K562 (cell line): ENCODE data around the gene ADCYAP1R1. TPM values are rescaled to one million over a fixed set of nuclear protein-coding genes. Genes with fewer than 3 reads are reported as not detected.
A peak's percentile ranks its signal among the peaks of the same experiment; 100 is the strongest.

Source experiments
- ATAC-seq: fragments of 200-7000 bp; cut with Tn5 transposase; 3 replicates; pipeline ENCODE4 v1.9.1; 2020; ENCODE audit warnings: moderate library complexity
- BruUV-seq: library from RNA; stranded (reverse); fragments of 400-500 nt; replicated peaks from 2 replicates; lab custom pipeline; 2021; lab: Mats Ljungman, UMichigan
- CTCF ChIA-PET: fragments of 300-600 bp; formaldehyde crosslinking; extraction: SDS; loops from one replicate; lab custom pipeline; 2021; ENCODE audit warnings: low intra/inter-chr PET ratio; lab: Yijun Ruan, JAX
- POLR2A ChIA-PET: fragments of 300-600, 350-650 bp; sonication (Branson Sonifier 250); formaldehyde crosslinking; extraction: SDS; loops from one replicate; lab custom pipeline; 2021; ENCODE audit warnings: antibody characterized with exemption, inconsistent platforms; lab: Yijun Ruan, JAX
- DNase-seq, 4 experiments: peaks; one replicate each; pipeline versions ENCODE4 v3.0.0 to v3.0.0-alpha.2; 2011 to 2018; ENCODE audit warnings: low spot score in 3 of 4, mixed read lengths in 3 of 4; ENCODE audit errors: extremely low read depth in 1 of 4
- FAIRE-seq: peaks from 2 replicates; lab custom pipeline; 2011; peaks lifted over from hg19 to GRCh38; lab: Jason Lieb, UNC
- H2AFZ ChIP-seq: 2 replicates; pipeline ENCODE4 v1.6.0; 2011; ENCODE audit warnings: low read depth, low read length, control low read depth, inconsistent platforms
- H3K27ac ChIP-seq: fragments of 200-600 bp; 3 replicates; pipeline ENCODE4 v1.8.0; 2011; ENCODE audit warnings: low read depth, mild to moderate bottlenecking, control low read depth, inconsistent platforms, low read length, moderate library complexity, mixed read lengths; ENCODE audit errors: extremely low read depth
- H3K27me3 ChIP-seq, 2 experiments: fragments of 300-600 bp in 1 of 2; 2 replicates in 1 of 2; 3 replicates in 1 of 2; pipeline versions ENCODE4 v1.6.0 to v1.8.0; 2011; ENCODE audit warnings: inconsistent platforms in 2 of 2, low read length in 2 of 2, mild to moderate bottlenecking in 1 of 2, mixed read lengths in 1 of 2, moderate library complexity in 1 of 2; ENCODE audit not compliant: control insufficient read depth in 2 of 2, insufficient read depth in 2 of 2
- H3K36me3 ChIP-seq: fragments of 300-600 bp; 3 replicates; pipeline ENCODE4 v1.8.0; 2011; ENCODE audit warnings: mild to moderate bottlenecking, low read length, inconsistent platforms; ENCODE audit not compliant: control insufficient read depth, insufficient read depth
- H3K4me1 ChIP-seq, 2 experiments: fragments of 200-600 bp in 1 of 2; replicated peaks in 1 of 2; 2 replicates in 1 of 2; 3 replicates in 1 of 2; pipeline versions ENCODE4 v1.5.1 to v1.8.0; 2011; ENCODE audit warnings: inconsistent platforms in 2 of 2, low read length in 2 of 2, mild to moderate bottlenecking in 1 of 2, mixed read lengths in 1 of 2, moderate library complexity in 1 of 2; ENCODE audit not compliant: control insufficient read depth in 2 of 2, insufficient read depth in 2 of 2
- H3K4me2 ChIP-seq: 2 replicates; pipeline ENCODE4 v1.6.1; 2011; ENCODE audit warnings: low read length, control low read depth, inconsistent platforms, mixed read lengths; ENCODE audit not compliant: insufficient read depth
- H3K4me3 ChIP-seq: fragments of 200-600 bp; sonication (generic), shearing (Covaris generic); 2 replicates; pipeline ENCODE4 v1.5.1; 2016; ENCODE audit warnings: control low read depth, inconsistent platforms
- H3K79me2 ChIP-seq: fragments of 200-600 bp; 3 replicates; pipeline ENCODE4 v1.8.0; 2011; ENCODE audit warnings: low read length, inconsistent platforms; ENCODE audit not compliant: control insufficient read depth, insufficient read depth
- H3K9ac ChIP-seq, 2 experiments: 2 replicates each; pipeline versions ENCODE4 v1.6.0 to v1.6.1; 2011; ENCODE audit warnings: low read depth in 2 of 2, low read length in 2 of 2, control low read depth in 1 of 2, inconsistent platforms in 1 of 2, mild to moderate bottlenecking in 1 of 2, mixed read lengths in 1 of 2; ENCODE audit not compliant: insufficient read depth in 1 of 2
- H3K9me1 ChIP-seq: one replicate; pipeline ENCODE4 v1.6.0; 2011; ENCODE audit warnings: inconsistent platforms, mild to moderate bottlenecking, low read length, moderate library complexity; ENCODE audit not compliant: control insufficient read depth, insufficient read depth
- H3K9me3 ChIP-seq: replicated peaks from 2 replicates; pipeline ENCODE4 v1.5.1; 2011; ENCODE audit warnings: low read depth, low read length, inconsistent platforms; ENCODE audit not compliant: control insufficient read depth, insufficient read depth
- H4K20me1 ChIP-seq: replicated peaks from 2 replicates; pipeline ENCODE4 v1.6.1; 2011; ENCODE audit warnings: low read length, inconsistent platforms, mixed read lengths; ENCODE audit not compliant: control insufficient read depth, insufficient read depth
- ETV6 ChIP-seq, 3 experiments: fragments of 150-350 bp in 1 of 3; sonication (generic) in 1 of 3; formaldehyde crosslinking in 1 of 3; IDR thresholded peaks; 2 replicates each; pipeline versions ENCODE4 v1.6.1 to v1.8.0; 2014 to 2022; ENCODE audit warnings: borderline replicate concordance in 2 of 3, low read depth in 2 of 3, antibody characterized with exemption in 1 of 3, low read length in 1 of 3, mild to moderate bottlenecking in 1 of 3, missing genetic modification reagents in 1 of 3
- PYGO2 ChIP-seq: fragments of 450-650 bp; IDR thresholded peaks from 2 replicates; pipeline ENCODE4 v1.6.1; 2016; ENCODE audit warnings: mild to moderate bottlenecking, missing genetic modification characterization, moderate library complexity, missing compliant biosample characterization
- whole genome bisulfite sequencing: fragments of 100-300 bp; shearing (Covaris generic); methylation state at CpG from one replicate; pipeline ENCODE4 v1.1.6; 2016; ENCODE audit warnings: low coverage, mixed read lengths; ENCODE audit not compliant: insufficient coverage; ENCODE audit errors: missing lambda C conversion rate; 5-methylcytosine and 5-hydroxymethylcytosine counted together
- in situ Hi-C: fragments of 300-500 bp; cut with MboI; formaldehyde crosslinking; loops from 4 replicates; pipeline ENCODE4 v1.15.0; 2018; ENCODE audit warnings: inconsistent platforms, mixed read lengths
- intact Hi-C: fragments of 100-400 bp; cut with micrococcal nuclease; formaldehyde crosslinking; loops from 2 replicates; pipeline ENCODE4 v1.14.2; 2022
- polyA plus RNA-seq, 8 experiments: library from polyadenylated mRNA; depleted of rRNA in 4 of 8; stranded (reverse) in 5 of 8; unstranded in 3 of 8; fragments of >200 nt; fragmentation: Nextera tagmentation in 2 of 8; fragmentation: Illumina TruSeq in 1 of 8; extraction: Ambion mirVana in 2 of 8; extraction: Trizol in 1 of 8; gene quantifications; 2 replicates each; pipeline versions ENCODE4 v1.2.1 to v1.2.3, GENCODE V29; 2011 to 2014; ENCODE audit warnings: inconsistent platforms in 1 of 8, missing spikeins in 1 of 8
- total RNA-seq, 7 experiments: library from RNA; depleted of rRNA in 6 of 7; stranded (reverse); fragments of >200 nt in 6 of 7; fragmentation: Illumina TruSeq in 2 of 7; extraction: Trizol in 2 of 7; gene quantifications; 2 replicates each; pipeline versions ENCODE4 v1.2.1 to v1.2.3, GENCODE V29; 2011 to 2021; ENCODE audit warnings: low replicate concordance in 1 of 7
- TF ChIP-seq, protein P1 (sequence below), 3 experiments: IDR thresholded peaks in 2 of 3; conservative IDR thresholded peaks in 1 of 3; 2 replicates each; pipeline ENCODE4 v1.5.1; 2011 to 2012; ENCODE audit warnings: low read length in 3 of 3, mild to moderate bottlenecking in 3 of 3, control low read depth in 2 of 3, improper control_type of control experiment in 1 of 3, inconsistent platforms in 1 of 3, low read depth in 1 of 3, mixed read lengths in 1 of 3, moderate library complexity in 1 of 3; ENCODE audit not compliant: insufficient read depth in 2 of 3

Gene ADCYAP1R1
- total and polyA plus RNA-seq, 9 of the 15 experiments (the other 6 are each of a cell fraction or from before 2014, with no cell fraction given), result 0.03 to 0.07 TPM; not detected in 7

DNA sequence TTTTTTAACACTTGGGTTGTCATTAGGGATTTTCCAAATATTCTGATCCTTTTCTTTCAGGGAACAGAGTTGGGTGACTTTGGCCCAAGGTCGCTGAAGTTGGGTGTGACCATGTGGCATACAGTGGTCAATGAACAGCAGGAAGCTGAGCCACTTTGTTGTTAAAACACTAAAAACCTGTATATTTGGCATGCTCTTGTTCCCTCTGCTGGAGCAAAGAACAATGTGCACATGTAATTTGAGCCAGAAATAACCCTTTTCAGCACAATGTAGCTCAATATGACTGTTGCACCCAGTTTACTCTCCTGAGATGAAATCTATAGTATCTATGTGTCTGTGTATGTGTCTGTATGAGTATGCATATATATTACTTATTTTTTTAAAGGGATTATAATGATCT is 74.9 kb downstream of the ADCYAP1R1 start (continued):
- TF ChIP-seq PYGO2 (tag), result no peak

DNA sequence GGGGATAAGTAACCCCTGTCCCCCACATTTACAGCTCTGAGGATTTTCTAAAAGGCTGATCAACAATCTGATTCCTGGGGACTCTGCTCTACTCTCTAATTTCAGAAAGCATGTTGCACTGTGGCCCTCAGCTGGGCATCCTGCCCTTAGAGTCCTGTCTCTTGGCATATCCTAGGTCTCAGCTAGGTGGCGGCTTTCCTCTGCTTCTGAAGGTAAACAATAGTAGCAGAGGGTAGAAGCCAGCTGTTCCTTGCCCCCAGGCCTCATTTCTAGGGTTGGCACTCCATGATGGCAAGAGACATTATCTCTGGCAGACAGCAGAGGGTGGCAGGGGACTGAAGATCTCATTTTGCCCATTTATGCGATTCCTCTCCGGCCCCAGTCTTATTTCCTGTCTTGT is 77.0 kb downstream of the ADCYAP1R1 start:
- Histone ChIP-seq H3K9ac (no peak overlapping the region; a peak in 1 of 4 replicates), H3K9me1 (no peaks in the 10 kb centered on the region), H4K20me1 (no peaks in the 10 kb centered on the region), H3K27me3 (peaks cover 0 to 21% of the 10 kb centered on the region in 2 experiments; a peak in 3 of 5 replicates), H3K79me2 (no peaks in the 10 kb centered on the region), H3K4me2 (no peak overlapping the region), H3K4me3 (no peak overlapping the region), H3K9me3 (no peaks in the 10 kb centered on the region), H3K4me1 (no peaks in the 10 kb centered on the region), H3K36me3 (no peaks in the 10 kb centered on the region), H3K27ac (no peak overlapping the region), H2AFZ (no peak overlapping the region)
- ATAC-seq (peak; percentile 64; the same call in 2 of the 3 replicates), FAIRE-seq (no peak), DNase-seq (no peak)
- TF ChIP-seq ETV6 (IDR thresholded peaks at IDR 0.05; ENCODE audit: borderline replicate concordance in 1 of 2, low read depth in 2 of 2, low read length in 1 of 2) (no peak), ETV6 (CRISPR knock-in tag; IDR thresholded peaks at IDR 0.05; ENCODE audit: borderline replicate concordance) (no peak)
- TF ChIP-seq, protein P1, sequence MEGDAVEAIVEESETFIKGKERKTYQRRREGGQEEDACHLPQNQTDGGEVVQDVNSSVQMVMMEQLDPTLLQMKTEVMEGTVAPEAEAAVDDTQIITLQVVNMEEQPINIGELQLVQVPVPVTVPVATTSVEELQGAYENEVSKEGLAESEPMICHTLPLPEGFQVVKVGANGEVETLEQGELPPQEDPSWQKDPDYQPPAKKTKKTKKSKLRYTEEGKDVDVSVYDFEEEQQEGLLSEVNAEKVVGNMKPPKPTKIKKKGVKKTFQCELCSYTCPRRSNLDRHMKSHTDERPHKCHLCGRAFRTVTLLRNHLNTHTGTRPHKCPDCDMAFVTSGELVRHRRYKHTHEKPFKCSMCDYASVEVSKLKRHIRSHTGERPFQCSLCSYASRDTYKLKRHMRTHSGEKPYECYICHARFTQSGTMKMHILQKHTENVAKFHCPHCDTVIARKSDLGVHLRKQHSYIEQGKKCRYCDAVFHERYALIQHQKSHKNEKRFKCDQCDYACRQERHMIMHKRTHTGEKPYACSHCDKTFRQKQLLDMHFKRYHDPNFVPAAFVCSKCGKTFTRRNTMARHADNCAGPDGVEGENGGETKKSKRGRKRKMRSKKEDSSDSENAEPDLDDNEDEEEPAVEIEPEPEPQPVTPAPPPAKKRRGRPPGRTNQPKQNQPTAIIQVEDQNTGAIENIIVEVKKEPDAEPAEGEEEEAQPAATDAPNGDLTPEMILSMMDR (IDR thresholded peaks at IDR 0.05 in 2 of 3, conservative IDR thresholded peaks at IDR 0.05 in 1 of 3; ENCODE audit: insufficient read depth in 2 of 3, low read depth in 1 of 3, low read length in 3 of 3), result peak; percentile 21 to 39 (median 27); a peak in 3 of 6 replicates
- CTCF ChIA-PET, result no interaction called here
- BruUV-seq, result no TSS peak
- POLR2A ChIA-PET, result interaction anchor here (0.6 to 0.9 kb wide), 2 partner anchors 145 to 267 kb away, joined by 3 read pairs; no protein-coding TSS in a partner anchor
- intact Hi-C loops, result no loop called here
- in situ Hi-C loops, result loop anchor here (5.0 to 25.0 kb wide), 2 partner anchors 358 to 608 kb away; no protein-coding TSS in a partner anchor
- 0% methylated on average over 2 of the region's 3 CpGs for WGBS
